ENCODE data around the gene CYP2W1. TPM values are rescaled to one million over a fixed set of nuclear protein-coding genes. Genes with fewer than 3 reads are reported as not detected.
"Not testable (repeated sequence)": the region's sequence is repeated elsewhere in the genome, so short reads cannot be mapped to it uniquely, and the experiment has no call there.

The CYP2W1 gene
- total RNA-seq, 1 experiment from 2014 or later, result not detected

DNA sequence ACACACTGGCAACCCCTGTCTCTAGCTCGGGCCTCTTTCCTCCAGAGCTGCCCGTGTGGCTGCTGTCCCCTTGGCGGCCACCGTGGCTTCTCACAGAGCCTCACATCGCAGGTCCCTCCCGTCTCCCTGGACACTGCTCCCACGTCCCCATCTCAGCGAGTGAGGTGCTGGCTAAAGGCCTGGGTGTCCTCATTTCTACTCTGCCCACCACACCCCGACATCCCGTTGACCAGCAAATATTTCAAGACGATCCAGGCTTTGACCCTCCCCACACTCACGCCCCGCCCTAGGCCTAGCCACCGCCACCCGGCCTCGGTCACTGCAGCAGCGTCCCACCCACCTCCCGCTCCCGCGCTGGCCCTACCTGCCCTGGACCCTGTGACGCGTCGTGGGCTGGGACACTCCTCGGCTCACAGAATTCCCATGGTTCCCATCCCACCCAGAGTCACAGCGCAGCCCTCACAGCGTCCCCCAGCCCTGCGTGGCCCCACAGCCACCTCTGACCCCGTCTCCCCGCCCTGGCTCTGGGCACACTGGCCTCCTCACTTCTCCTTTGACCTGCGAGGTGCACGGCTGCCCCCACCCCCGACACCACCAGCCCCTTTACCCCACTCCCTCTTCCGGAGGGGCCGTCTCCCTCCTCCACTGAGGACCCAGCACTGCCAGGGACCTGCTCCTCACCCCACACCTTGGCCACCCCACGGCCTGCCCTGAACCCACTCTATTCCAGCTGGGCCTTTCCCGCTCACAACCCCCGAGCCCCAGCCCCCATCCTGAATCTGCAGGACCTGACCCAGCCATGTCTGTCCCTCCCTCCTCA, 35.4 kb upstream of the CYP2W1 start:
- DNase-seq (ENCODE audit: low read depth, low spot score), result no peak
- in situ Hi-C loops (cut with HindIII; ENCODE audit: low pct_unique_long_range_greater_than_20kb, low sequenced_read_pairs), result no loop called here

DNA sequence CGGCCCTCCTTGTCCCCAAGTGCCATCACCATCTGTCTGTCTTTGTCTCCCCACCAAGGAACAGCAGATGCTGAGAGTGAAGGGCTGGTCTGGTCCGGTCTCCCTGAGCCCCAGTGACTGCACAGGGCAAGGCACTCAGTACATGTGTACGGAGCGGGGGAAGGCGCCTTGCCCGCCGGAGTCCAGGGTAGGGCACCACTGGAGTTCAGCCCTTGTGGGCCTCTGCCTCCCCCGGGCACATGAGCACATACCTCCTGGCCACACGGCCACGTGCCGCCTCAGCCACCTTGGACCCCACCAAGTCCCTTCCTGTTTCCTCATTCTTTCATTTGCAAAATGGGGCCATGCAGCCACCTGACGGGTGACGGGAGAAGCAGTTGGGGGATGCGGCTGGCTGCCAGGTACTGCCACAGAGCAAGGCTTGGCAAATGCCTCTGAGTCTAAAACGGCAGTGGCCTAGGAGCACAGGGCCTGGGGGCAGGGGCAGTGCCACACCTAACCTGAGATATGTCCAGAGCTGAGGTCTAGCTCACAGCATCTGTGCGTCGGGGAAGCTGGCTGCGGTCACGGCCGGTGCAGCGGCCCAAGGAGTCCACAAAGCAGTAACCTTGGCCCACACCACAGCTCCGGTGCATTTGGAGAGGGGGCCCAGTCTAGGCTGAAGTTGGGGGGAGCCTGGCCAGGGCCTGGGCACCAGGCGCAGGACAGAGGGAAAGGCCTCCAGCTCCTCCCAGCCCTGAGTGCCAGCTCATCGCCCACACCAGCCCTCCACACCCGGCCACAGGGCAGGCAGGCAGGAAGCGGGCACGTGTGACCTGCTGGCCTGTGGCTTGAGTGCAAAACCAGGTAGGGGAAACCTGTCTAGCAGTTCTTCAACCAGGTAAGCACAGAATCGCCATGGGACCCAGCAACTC, 33.7 kb upstream of the CYP2W1 start:
- DNase-seq (ENCODE audit: low read depth, low spot score), result no peak
- in situ Hi-C loops (cut with HindIII; ENCODE audit: low pct_unique_long_range_greater_than_20kb, low sequenced_read_pairs), result no loop called here

DNA sequence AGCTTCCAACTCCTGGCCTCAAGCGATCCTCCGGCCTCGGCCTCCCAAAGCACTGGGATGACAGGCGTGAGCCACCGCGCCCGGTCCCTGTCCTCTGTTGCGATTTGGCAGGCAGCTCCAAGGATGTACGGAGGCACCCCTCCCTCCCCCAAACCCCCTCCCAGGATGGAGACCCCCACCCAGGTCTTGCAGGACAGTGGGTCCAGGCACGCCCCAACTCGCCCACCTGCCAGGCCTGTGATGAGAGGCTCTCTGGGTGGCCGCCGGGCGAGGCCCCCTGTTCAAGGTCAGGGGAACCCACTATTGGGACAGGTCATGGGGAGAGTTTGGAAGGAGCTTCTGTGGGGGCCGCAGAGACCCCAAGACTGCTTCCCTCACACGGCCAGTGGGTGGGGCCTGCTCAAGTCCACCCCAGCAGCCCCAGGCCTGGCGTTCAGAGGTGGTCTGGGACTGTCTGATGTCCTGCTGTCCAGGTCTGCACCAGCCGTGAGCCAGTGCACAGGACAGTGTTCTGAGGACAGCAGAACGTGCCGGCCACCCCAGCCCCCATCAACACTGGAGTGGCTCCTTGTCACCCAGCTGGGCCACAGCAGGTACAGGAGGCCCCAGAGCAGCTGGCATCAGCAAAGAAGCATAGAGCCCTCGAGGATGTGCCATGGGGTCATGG, 31.0 kb upstream of the CYP2W1 start:
- no peak for DNase-seq (ENCODE audit: low read depth, low spot score)
- in situ Hi-C loops (cut with HindIII; ENCODE audit: low pct_unique_long_range_greater_than_20kb, low sequenced_read_pairs), result no loop called here

DNA sequence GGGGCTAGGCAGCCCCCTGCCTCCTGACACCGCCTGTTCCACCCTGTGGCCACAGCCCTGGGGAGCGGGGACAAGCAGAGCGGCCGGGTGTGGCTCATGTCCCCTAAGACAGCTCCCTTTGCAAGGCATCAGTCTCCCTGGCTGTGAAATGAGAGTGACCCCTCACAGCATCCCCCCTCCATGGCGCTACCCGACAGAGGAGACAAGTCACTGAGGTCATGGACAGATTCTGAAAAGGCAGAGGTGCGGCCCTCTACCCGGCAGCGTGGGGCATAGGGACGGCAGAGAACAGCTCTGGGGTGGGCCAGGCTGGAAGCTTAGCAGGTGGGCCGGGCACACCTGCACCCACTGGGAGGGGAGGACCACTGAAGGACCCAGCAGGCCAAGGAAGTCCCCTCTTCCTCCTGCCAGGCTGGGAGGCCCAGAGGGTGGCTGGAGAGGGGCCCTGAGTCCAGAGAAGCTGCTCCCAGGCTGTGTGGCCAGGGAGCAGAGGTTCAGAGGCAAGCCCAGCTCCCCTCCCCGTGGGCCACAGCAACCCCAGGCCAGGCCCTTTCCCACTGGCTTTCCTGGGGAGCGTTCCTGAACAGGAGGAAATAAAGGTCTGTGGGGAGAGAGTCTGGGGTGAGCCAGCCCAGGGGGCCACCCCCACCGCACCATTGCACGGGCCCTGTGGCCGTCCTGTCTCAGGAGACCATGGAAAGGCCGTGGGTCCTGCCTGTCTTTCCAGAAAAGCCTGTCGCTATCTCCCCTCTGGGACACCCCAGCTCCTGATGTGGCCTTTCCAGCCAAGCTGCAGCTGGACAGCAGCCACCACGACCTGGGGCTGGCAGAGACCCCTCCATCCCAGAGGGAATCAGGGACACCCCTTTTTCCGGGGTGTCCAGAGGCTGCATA, 30.2 kb upstream of the CYP2W1 start:
- DNase-seq (ENCODE audit: low read depth, low spot score), result no peak
- in situ Hi-C loops (cut with HindIII; ENCODE audit: low pct_unique_long_range_greater_than_20kb, low sequenced_read_pairs), result no loop called here

DNA sequence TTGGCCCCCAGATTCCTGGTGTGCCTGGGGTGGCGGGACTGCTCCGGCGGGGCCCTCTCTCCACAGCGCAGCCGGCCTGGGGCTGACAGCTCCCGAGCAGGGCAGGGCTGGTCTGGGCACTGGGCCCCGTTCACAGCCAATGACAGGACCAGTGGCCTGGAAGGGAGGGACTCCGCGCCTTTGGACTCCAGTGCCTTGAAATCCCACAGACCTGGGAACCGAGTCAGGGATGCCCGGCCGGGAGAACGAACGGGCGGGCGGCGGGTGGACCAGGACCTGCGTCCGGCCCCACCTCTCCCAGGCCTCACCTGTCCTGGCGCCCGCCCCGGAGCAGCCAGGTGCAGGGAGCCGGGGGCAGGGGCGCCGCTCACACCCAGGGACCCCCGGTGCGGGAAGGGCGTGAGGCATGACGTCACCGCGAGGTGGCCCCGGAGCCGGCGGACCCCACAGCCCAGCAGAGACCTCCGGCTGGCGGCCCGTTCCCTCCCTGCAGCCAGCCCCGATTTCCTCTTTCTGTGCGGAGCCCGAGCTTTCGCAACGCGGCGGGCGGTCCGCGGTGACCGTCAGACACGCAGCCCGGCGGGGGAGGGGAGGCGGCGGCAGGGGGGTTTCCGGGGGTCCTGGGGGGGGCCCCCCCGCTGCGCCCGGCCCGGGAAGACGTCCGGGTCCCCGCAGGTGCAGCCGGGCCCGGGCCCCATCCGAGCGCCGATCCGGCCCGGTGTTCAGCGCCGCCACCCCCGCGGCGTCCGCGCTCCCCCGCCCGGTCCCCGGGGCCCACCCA, 29.2 kb upstream of the CYP2W1 start:
- DNase-seq (ENCODE audit: low read depth, low spot score), result no peak
- in situ Hi-C loops (cut with HindIII; ENCODE audit: low pct_unique_long_range_greater_than_20kb, low sequenced_read_pairs), result no loop called here

DNA sequence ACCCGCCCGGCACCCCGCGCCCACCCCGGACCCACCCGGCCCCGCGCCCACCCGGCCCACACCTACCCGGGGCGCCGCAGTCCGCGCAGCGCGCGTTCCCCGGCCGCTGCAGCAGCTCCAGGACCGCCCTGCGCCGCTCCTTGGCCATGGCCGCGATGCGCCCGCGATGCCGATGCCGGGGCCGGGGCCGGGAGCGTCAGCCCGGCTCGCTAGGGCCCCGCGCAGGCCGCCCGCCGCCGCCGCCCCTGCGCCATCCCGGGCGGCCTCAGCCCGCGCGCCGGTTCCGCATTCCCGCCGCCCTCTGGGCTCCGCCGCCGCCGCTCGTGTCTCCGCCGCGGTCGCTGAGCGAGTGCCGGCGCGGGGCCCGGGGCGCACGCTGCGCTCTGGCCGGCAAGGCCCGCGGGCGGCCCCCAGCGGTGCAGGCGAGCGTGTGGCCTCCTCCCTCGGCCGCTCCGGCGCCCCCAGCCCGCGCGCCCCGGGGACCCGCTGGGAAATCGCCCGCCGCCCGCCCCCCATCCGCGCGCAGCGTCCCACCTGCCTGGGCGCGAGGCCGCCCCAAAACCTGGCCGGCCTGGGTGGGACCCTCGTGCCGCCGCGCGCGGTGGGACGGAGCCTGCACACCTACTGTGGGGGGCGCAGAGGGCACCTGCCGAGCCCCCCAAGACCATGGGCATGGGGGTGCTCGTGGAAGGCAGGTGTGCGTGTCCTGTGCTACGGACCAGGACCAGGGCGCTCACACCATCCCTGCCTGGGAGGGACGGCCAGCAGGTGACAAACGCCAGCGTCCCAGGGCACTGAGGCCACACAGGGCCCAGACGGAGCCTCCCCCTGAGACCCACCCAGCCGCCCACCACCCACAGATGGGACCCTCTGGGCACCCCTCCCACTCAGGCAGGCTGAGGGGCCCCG, 28.4 kb upstream of the CYP2W1 start, which contains the start of gene ADAP1:
TSS of gene ADAP1 (minus strand) at position 351 of the 909 bp plus-strand sequence. CDS start at position 148, 203 bp downstream.
- peak; percentile 32 for DNase-seq (ENCODE audit: low read depth, low spot score)
- in situ Hi-C loops (cut with HindIII; ENCODE audit: low pct_unique_long_range_greater_than_20kb, low sequenced_read_pairs), result no loop called here

DNA sequence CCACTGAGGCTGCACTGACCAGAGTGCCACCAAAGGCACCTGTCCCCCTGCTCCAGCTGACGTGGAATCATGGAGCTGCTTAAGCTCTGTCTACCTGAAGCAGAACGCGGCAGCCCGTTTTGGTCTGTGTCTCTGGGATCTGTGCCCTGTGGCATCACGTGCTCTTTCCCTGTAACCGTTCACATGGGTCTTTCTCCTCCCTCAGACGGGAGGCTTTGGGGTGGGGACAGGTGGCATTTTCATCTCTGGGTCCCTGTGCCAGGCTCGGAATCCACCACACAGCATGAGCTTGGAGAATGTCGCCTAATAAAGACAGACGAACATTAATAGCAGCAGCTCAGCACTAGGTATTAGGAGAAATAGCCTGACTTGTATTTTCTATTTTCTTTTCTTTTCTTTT, 26.9 kb upstream of the CYP2W1 start:
- in situ Hi-C loops (cut with HindIII; ENCODE audit: low pct_unique_long_range_greater_than_20kb, low sequenced_read_pairs), result no loop called here
- DNase-seq (ENCODE audit: low read depth, low spot score), result no peak

DNA sequence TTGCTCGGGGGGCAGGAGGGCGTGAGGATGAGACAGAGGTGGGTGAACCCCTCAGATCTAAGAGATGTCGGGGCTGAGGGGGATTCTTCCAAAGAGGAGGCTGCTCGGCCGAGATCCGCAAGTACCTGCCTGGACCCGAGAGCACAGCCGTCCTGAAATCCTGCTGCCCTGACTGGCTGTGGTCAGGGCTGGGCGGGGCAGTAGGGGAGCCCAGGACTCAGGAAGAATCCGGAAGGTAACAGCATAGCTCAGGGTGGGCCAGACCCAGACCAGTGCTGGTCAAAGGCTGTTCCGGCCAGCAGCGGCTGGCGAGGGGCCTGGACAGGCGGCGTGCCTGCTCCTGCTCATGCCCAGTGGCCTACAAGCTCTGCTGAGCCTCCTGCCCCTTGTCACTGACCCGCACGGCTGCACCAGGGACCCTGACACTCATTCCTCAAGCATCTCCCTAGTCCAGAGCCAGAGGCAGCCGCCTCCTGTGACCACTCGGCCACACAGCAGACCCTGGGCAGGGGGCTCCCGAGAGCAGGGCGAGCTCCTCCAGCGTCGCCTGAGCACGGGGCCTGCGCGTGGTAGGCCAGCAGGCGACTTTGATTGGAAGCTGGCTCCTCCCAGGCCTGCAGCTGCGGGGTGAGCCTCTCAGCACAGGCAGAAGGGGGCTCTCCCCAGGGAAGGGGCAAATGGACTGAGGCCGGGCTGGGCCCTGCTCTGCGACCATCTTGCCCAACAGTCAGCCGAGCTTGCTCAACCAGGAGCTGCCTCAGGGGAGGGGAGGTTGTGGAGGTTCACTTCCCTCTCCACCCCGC, 25.4 kb upstream of the CYP2W1 start:
- DNase-seq (ENCODE audit: low read depth, low spot score), result no peak
- in situ Hi-C loops (cut with HindIII; ENCODE audit: low pct_unique_long_range_greater_than_20kb, low sequenced_read_pairs), result no loop called here

DNA sequence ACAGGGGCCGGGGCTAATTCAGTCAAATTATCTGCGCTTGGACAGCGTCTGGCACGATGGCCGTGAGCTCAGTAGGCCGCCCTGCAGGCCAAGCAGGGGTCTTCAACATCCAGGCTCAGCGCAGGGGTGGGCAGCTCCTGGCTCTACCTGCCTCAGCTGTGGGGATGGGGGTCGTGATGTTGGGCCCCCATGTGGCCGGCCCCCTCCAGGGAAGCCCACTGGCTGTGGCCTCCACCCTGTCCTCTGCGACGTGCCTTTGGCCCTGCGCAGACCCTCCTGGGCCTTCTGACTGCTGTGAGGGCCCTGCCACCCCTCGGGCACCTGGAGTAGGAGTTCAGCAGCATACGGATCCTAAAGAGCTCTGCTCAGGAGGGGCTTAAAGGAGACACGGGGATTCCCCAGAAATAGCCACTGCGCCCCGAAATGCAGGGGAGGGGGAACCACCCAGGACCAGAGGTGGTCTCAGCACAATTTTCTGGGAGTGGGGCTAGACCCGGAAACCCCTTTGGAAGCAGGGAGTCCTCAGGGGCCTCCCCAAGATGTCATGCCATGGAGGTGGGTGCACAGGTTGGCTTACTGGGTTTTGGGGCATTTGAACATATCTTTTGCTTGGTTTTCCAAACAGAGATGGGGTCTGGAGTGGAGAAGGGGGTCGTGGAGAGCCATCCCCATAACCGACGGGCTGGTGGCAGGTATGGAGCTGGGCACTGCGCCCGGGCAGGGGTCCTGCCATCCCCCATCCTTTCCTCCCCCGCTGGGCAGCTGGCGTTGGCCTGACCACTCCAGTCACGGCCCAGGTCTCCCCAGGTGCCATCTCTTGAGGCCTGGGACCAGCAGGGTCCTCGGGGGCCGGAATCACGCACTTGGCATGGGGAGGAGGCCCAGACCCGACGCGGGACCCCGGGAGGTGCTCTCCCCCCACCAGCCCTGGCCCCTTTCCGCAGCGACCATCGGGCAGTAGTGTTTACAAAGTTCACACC, 24.5 kb upstream of the CYP2W1 start:
- DNase-seq (ENCODE audit: low read depth, low spot score), result no peak

DNA sequence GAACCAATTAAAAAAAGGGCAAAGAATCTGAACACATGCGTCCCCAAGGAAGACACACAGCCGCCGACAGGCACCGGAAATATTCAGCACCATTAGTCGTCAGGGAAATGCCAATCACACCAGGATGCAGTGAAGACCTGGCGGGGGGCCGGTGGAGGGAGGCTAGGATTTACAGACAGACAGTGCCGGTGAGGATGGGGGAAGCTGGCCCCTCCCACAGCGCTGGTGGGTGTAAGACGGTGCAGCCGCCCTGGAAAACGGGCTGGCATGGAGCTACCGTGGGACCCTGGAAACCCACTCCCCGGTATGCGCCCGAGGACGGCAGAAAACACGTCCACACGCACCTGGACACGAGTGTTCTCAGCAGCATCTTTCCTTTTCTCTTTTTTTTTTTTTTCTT, 23.7 kb upstream of the CYP2W1 start:
- DNase-seq (ENCODE audit: low read depth, low spot score), result no peak
- in situ Hi-C loops (cut with HindIII; ENCODE audit: low pct_unique_long_range_greater_than_20kb, low sequenced_read_pairs), result no loop called here

More for the DNA sequence above, 24.5 kb upstream of the CYP2W1 start:
- in situ Hi-C loops (cut with HindIII; ENCODE audit: low pct_unique_long_range_greater_than_20kb, low sequenced_read_pairs), result no loop called here

DNA sequence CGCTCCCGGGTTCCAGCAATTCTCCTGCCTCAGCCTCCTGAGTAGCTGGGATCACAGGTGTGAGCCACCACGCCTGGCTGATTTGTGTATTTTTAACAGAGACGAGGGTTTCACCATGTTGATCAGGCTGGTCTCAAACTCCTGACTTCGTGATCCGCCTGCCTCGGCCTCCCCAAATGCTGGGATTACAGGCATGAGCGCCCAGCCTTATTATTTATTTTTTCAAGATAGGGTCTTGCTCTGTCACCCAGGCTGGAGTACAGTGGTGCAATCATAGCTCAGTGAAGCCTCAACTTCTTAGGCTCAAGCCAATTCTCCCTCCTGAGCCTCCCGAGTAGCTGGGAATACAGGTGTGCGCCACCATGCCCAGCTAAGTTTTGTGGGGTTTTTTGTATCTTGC, 23.2 kb upstream of the CYP2W1 start:
- in situ Hi-C loops (cut with HindIII; ENCODE audit: low pct_unique_long_range_greater_than_20kb, low sequenced_read_pairs); DNase-seq (ENCODE audit: low read depth, low spot score): not testable (repeated sequence)

DNA sequence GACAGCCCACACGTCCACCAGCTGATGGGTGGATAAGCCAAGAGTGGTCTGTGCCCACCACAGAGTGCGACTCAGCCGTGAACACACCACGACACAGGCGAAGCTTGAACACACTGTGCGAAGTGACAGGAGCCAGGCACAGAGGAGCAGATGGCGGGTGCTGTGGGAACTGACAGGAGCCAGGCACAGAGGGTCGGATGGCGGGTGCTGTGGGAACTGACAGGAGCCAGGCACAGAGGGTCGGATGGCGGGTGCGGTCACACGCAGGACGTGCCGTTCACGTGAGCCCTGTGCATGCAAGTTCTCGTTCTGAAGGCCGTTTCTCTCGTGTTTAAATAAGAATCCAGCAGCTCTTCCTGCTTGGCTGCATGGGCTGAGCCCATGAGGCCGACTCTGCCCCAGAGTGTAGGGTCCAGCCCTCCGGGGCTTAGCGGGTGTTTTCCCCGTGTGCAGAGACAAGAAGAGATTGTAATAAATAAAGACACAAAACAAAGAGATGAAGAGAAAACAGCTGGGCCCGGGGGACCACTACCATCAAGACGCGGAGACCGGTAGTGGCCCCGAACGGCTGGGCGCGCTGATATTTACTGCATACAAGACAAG, 22.6 kb upstream of the CYP2W1 start:
- no peak for DNase-seq (ENCODE audit: low read depth, low spot score)
- in situ Hi-C loops (cut with HindIII; ENCODE audit: low pct_unique_long_range_greater_than_20kb, low sequenced_read_pairs), result no loop called here

DNA sequence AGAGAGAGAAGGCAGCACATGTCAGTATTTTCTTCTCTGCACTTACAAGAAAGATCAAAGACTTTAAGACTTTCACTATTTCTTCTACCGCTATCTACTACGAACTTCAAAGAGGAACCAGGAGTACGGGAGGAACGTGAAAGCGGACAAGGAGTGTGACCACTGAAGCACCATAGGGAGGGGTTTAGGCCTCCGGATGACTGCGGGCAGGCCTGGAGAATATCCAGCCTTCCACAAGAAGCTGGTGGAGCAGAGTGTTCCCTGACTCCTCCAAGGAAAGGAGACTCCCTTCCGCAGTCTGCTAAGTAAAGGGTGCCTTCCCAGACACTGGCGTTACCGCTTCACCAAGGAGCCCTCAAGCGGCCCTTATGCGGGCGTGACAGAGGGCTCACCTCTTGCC, 22.0 kb upstream of the CYP2W1 start:
- in situ Hi-C loops (cut with HindIII; ENCODE audit: low pct_unique_long_range_greater_than_20kb, low sequenced_read_pairs); DNase-seq (ENCODE audit: low read depth, low spot score): not testable (repeated sequence)
